ENCODE data around the gene CNTN4.

Gene CNTN4

GRCh38 chr3:2771741-2772140 lies 673.1 kb downstream of the CNTN4 start:
- no peak overlapping the region for H3K9ac ChIP-seq (ENCODE audit: low read depth, low read length)
- no peak overlapping the region for H3K4me2 ChIP-seq (ENCODE audit: insufficient read depth, low read length)
- TF ChIP-seq EZH2 (IDR thresholded peaks at IDR 0.05; ENCODE audit: borderline replicate concordance, low read depth, low read length, severe bottlenecking), result no peak
- TF ChIP-seq CTCF (IDR thresholded peaks at IDR 0.05; ENCODE audit: borderline replicate concordance, extremely low read depth, low read length, poor library complexity, severe bottlenecking), result no peak
- H3K27ac ChIP-seq (ENCODE audit: low read length), result no peak overlapping the region
- ATAC-seq (ENCODE audit: insufficient read depth, low read depth) (no peak), DNase-seq (no peak)
- H2AFZ ChIP-seq (ENCODE audit: low read depth, low read length), result no peak overlapping the region
- no peak overlapping the region for H3K4me3 ChIP-seq (ENCODE audit: low read depth in 1 of 2, low read length in 2 of 2)
- no peaks in the 10 kb centered on the region for H3K4me1 ChIP-seq (ENCODE audit: insufficient read depth, low read length)
- H4K20me1 ChIP-seq (ENCODE audit: insufficient read depth, low read length), result no peaks in the 10 kb centered on the region
- H3K36me3 ChIP-seq (ENCODE audit: insufficient read depth, low read length), result no peaks in the 10 kb centered on the region
- no peaks in the 10 kb centered on the region for H3K9me3 ChIP-seq (ENCODE audit: insufficient read depth, low read length, severe bottlenecking)
- H3K27me3 ChIP-seq (ENCODE audit: insufficient read depth, low read length, poor library complexity), result no peaks in the 10 kb centered on the region
- no peaks in the 10 kb centered on the region for H3K79me2 ChIP-seq (ENCODE audit: insufficient read depth, low read length)

GRCh38 chr3:2772803-2773202 lies 674.1 kb downstream of the CNTN4 start:
- TF ChIP-seq CTCF (IDR thresholded peaks at IDR 0.05; ENCODE audit: borderline replicate concordance, extremely low read depth, low read length, poor library complexity, severe bottlenecking) (no peak), EZH2 (IDR thresholded peaks at IDR 0.05; ENCODE audit: borderline replicate concordance, low read depth, low read length, severe bottlenecking) (no peak)
- Histone ChIP-seq H3K4me3 (ENCODE audit: low read depth in 1 of 2, low read length in 2 of 2) (no peak overlapping the region), H3K9ac (ENCODE audit: low read depth, low read length) (no peak overlapping the region), H3K4me1 (ENCODE audit: insufficient read depth, low read length) (no peaks in the 10 kb centered on the region), H3K27me3 (ENCODE audit: insufficient read depth, low read length, poor library complexity) (no peaks in the 10 kb centered on the region), H4K20me1 (ENCODE audit: insufficient read depth, low read length) (no peaks in the 10 kb centered on the region), H3K79me2 (ENCODE audit: insufficient read depth, low read length) (no peaks in the 10 kb centered on the region), H3K36me3 (ENCODE audit: insufficient read depth, low read length) (no peaks in the 10 kb centered on the region), H3K4me2 (ENCODE audit: insufficient read depth, low read length) (no peak overlapping the region), H3K9me3 (ENCODE audit: insufficient read depth, low read length, severe bottlenecking) (no peaks in the 10 kb centered on the region), H3K27ac (ENCODE audit: low read length) (no peak overlapping the region), H2AFZ (ENCODE audit: low read depth, low read length) (no peak overlapping the region)
- ATAC-seq (ENCODE audit: insufficient read depth, low read depth), result no peak
- no peak for DNase-seq

- ATAC-seq (ENCODE audit: insufficient read depth, low read depth) (no peak), DNase-seq (no peak)
- Histone ChIP-seq H4K20me1 (ENCODE audit: insufficient read depth, low read length) (no peaks in the 10 kb centered on the region), H3K36me3 (ENCODE audit: insufficient read depth, low read length) (no peaks in the 10 kb centered on the region), H3K79me2 (ENCODE audit: insufficient read depth, low read length) (no peaks in the 10 kb centered on the region), H3K4me1 (ENCODE audit: insufficient read depth, low read length) (no peaks in the 10 kb centered on the region), H3K27ac (ENCODE audit: low read length) (no peak overlapping the region), H3K27me3 (ENCODE audit: insufficient read depth, low read length, poor library complexity) (no peaks in the 10 kb centered on the region), H3K4me2 (ENCODE audit: insufficient read depth, low read length) (no peak overlapping the region), H3K4me3 (ENCODE audit: low read depth in 1 of 2, low read length in 2 of 2) (no peak overlapping the region), H3K9me3 (ENCODE audit: insufficient read depth, low read length, severe bottlenecking) (no peaks in the 10 kb centered on the region), H3K9ac (ENCODE audit: low read depth, low read length) (no peak overlapping the region), H2AFZ (ENCODE audit: low read depth, low read length) (no peak overlapping the region)
- no peak for TF ChIP-seq EZH2 (IDR thresholded peaks at IDR 0.05; ENCODE audit: borderline replicate concordance, low read depth, low read length, severe bottlenecking)
- TF ChIP-seq CTCF (IDR thresholded peaks at IDR 0.05; ENCODE audit: borderline replicate concordance, extremely low read depth, low read length, poor library complexity, severe bottlenecking), result no peak
Measured at GRCh38 chr3:2774481-2775249, 676.0 kb downstream of the CNTN4 start.

All from DND-41 (cell line).